ENCODE data around the gene VPS13D. TPM values are rescaled to one million over a fixed set of nuclear protein-coding genes. Genes with fewer than 3 reads are reported as not detected.

VPS13D gene
- total RNA-seq, 1 experiment from 2014 or later = 20.2 TPM

DNA sequence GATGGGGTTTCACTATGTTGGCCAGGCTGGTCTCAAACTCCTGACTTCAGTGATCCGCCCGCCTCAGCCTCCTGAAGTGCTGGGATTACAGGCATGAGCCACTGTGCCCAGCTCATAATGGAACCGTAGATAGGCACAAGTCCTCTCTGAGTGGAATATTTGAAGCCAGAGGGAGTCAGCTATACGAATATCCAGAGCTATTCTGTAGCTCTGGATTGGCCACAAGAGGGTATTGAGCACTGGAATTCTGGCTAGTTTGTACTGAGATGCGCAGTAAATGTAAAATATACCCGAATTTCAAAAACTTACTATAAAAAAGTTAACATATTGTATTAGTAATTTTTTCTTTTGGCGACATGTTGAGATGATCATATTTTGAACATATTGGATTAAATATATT lies 851 bp upstream of the VPS13D start:
- H2AK5ac ChIP-seq (ENCODE audit: insufficient read length, low read length) = no peak overlapping the region
- H3K23me2 ChIP-seq (ENCODE audit: insufficient read length, low read depth, low read length, poor library complexity, severe bottlenecking) = peaks cover 8% of the 10 kb centered on the region
- no peak overlapping the region for H2AFZ ChIP-seq (ENCODE audit: low read length)
- H2BK15ac ChIP-seq (ENCODE audit: low read depth, low read length) = no peak overlapping the region
- no peak overlapping the region for H3K9ac ChIP-seq (ENCODE audit: extremely low read depth, insufficient read length, low read length)
- no peaks in the 10 kb centered on the region; a peak in 2 of 7 replicates for H3K36me3 Mint-ChIP-seq (ENCODE audit: insufficient read depth in 1 of 3, low read depth in 3 of 3)
- no peak overlapping the region for H3K4me2 ChIP-seq (ENCODE audit: insufficient read depth, insufficient read length, low read length)
- H2BK5ac ChIP-seq (ENCODE audit: insufficient read length, low read length) = no peak overlapping the region
- no peak overlapping the region for H3K27ac Mint-ChIP-seq
- H4K20me1 ChIP-seq (ENCODE audit: control insufficient read depth, insufficient read depth, insufficient read length) = no peaks in the 10 kb centered on the region
- no peak overlapping the region for H3T11ph ChIP-seq (ENCODE audit: low read length)
- no peak overlapping the region for H2BK120ac ChIP-seq (ENCODE audit: low read depth, low read length, poor library complexity, severe bottlenecking)
- TF ChIP-seq, protein P1, sequence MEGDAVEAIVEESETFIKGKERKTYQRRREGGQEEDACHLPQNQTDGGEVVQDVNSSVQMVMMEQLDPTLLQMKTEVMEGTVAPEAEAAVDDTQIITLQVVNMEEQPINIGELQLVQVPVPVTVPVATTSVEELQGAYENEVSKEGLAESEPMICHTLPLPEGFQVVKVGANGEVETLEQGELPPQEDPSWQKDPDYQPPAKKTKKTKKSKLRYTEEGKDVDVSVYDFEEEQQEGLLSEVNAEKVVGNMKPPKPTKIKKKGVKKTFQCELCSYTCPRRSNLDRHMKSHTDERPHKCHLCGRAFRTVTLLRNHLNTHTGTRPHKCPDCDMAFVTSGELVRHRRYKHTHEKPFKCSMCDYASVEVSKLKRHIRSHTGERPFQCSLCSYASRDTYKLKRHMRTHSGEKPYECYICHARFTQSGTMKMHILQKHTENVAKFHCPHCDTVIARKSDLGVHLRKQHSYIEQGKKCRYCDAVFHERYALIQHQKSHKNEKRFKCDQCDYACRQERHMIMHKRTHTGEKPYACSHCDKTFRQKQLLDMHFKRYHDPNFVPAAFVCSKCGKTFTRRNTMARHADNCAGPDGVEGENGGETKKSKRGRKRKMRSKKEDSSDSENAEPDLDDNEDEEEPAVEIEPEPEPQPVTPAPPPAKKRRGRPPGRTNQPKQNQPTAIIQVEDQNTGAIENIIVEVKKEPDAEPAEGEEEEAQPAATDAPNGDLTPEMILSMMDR (conservative IDR thresholded peaks at IDR 0.05) = no peak
- H4K91ac ChIP-seq (ENCODE audit: insufficient read length, low read depth, low read length) = no peak overlapping the region
- H3K4ac ChIP-seq (ENCODE audit: low read depth, low read length) = no peak overlapping the region
- no peak overlapping the region for H3K56ac ChIP-seq (ENCODE audit: insufficient read length, low read depth, low read length)
- H2BK20ac ChIP-seq (ENCODE audit: low read depth, low read length, poor library complexity, severe bottlenecking) = no peak overlapping the region
- H3K79me2 ChIP-seq (ENCODE audit: insufficient read depth, low read length) = no peaks in the 10 kb centered on the region; the same call in 1 of the 2 replicates
- peaks cover 2% of the 10 kb centered on the region; the same call in 1 of the 2 replicates for H3K4me1 ChIP-seq (ENCODE audit: insufficient read depth, low read length)
- no peak overlapping the region for H4K8ac ChIP-seq (replicated peaks; ENCODE audit: insufficient read length, low read depth, low read length)
- H3K18ac ChIP-seq (ENCODE audit: insufficient read length, low read depth, low read length) = no peak overlapping the region
- H3K23ac ChIP-seq (ENCODE audit: insufficient read length, low read depth, low read length) = no peak overlapping the region
- no CpG with 5 or more reads among the region's 7 CpGs for WGBS (ENCODE audit: extremely low coverage, insufficient read length, low lambda C conversion rate)
- H3K27ac ChIP-seq (ENCODE audit: insufficient read length, low read depth, low read length) = no peak overlapping the region
- peaks cover 14 to 15% of the 10 kb centered on the region in 2 experiments for H3K4me1 Mint-ChIP-seq
- peaks cover 3% of the 10 kb centered on the region for H3K79me1 ChIP-seq (ENCODE audit: insufficient read depth, low read depth, low read length, poor library complexity, severe bottlenecking)
- no peak for DNase-seq
- H3K27me3 ChIP-seq (ENCODE audit: insufficient read depth, low read length) = no peaks in the 10 kb centered on the region
- no peak overlapping the region for H3K14ac ChIP-seq (ENCODE audit: insufficient read depth, low read length)
- H2BK12ac ChIP-seq (ENCODE audit: insufficient read length, low read depth, low read length) = no peak overlapping the region
- peaks cover 6 to 7% of the 10 kb centered on the region in 2 experiments for H3K9me3 Mint-ChIP-seq
- no peaks in the 10 kb centered on the region; the same call in 1 of the 2 replicates for H3K27me3 Mint-ChIP-seq (ENCODE audit: low read depth)
- no peak overlapping the region for H4K5ac ChIP-seq (ENCODE audit: insufficient read length, low read depth, low read length)
- no peak overlapping the region; a peak in 1 of 5 replicates for H3K4me3 Mint-ChIP-seq
- H3K9me3 ChIP-seq (ENCODE audit: control insufficient read depth, low read depth, low read length) = no peaks in the 10 kb centered on the region

Measured in H9 (cell line).